ENCODE measurements around the gene IGF2BP2.
A peak's percentile ranks its signal among the peaks of the same experiment; 100 is the strongest.

Gene IGF2BP2

GRCh38 chr3:185657211-185657610 lies 167.6 kb downstream of the IGF2BP2 start:
- TF ChIP-seq CTCF (IDR thresholded peaks at IDR 0.05): no peak
- DNase-seq (ENCODE audit: low spot score): no peak
- H3K27ac ChIP-seq: peak overlapping the region; percentile 78 to 97
- no peak overlapping the region for H3K4me3 ChIP-seq

GRCh38 chr3:185656321-185656840 lies 168.5 kb downstream of the IGF2BP2 start:
- DNase-seq (ENCODE audit: low spot score): peak; percentile 88
- H3K27ac ChIP-seq: peak overlapping the region; percentile 78 to 97
- no peak for TF ChIP-seq CTCF (IDR thresholded peaks at IDR 0.05)
- H3K4me3 ChIP-seq: no peak overlapping the region

GRCh38 chr3:185655426-185656320 lies 169.2 kb downstream of the IGF2BP2 start:
- Histone ChIP-seq H3K4me3 (peak overlapping the region; percentile 17), H3K27ac (peak overlapping the region; percentile 78 to 97)
- no peak for TF ChIP-seq CTCF (IDR thresholded peaks at IDR 0.05)
- no peak for DNase-seq (ENCODE audit: low spot score)

- no peak for TF ChIP-seq CTCF (IDR thresholded peaks at IDR 0.05)
- Histone ChIP-seq H3K4me3 (no peak overlapping the region), H3K27ac (peak overlapping the region in 1 of 2 donors; percentile 97)
- DNase-seq (ENCODE audit: low spot score): no peak
Observed at GRCh38 chr3:185654758-185655145, 170.1 kb downstream of the IGF2BP2 start.

- DNase-seq (ENCODE audit: low spot score): no peak
- H3K4me3 ChIP-seq: no peak overlapping the region
- no peak for TF ChIP-seq CTCF (IDR thresholded peaks at IDR 0.05)
- H3K27ac ChIP-seq: peak overlapping the region in 1 of 2 donors; percentile 6
Observed at GRCh38 chr3:185653949-185654757, 170.7 kb downstream of the IGF2BP2 start.

- no peak overlapping the region for H3K27ac ChIP-seq
- no peak overlapping the region for H3K4me3 ChIP-seq
- DNase-seq (ENCODE audit: low spot score): no peak
- no peak for TF ChIP-seq CTCF (IDR thresholded peaks at IDR 0.05)
Observed at GRCh38 chr3:185651971-185652370, 172.9 kb downstream of the IGF2BP2 start.

Data from coronary artery (tissue), 2 donors.